ENCODE measurements around the gene AMBP. TPM values are rescaled to one million over a fixed set of nuclear protein-coding genes. Genes with fewer than 3 reads are reported as not detected.

Gene AMBP
- total and polyA plus RNA-seq, 2 of the 13 experiments (the other 11 are each of a cell fraction or from before 2014, with no cell fraction given): 1,510 to 2,580 TPM

- TF ChIP-seq ZMYM3 (CRISPR knock-in tag; IDR thresholded peaks at IDR 0.05): peak; percentile 96
- peak; percentile 78 for TF ChIP-seq ADNP (CRISPR knock-in tag; IDR thresholded peaks at IDR 0.05)
- TF ChIP-seq KDM3A (CRISPR knock-in tag; IDR thresholded peaks at IDR 0.05; ENCODE audit: low read depth): no peak
- TF ChIP-seq ZNF839 (CRISPR knock-in tag; IDR thresholded peaks at IDR 0.05; ENCODE audit: borderline replicate concordance): no peak
- TF ChIP-seq FOSL2 (CRISPR knock-in tag; IDR thresholded peaks at IDR 0.05): peak; percentile 22; the same call in 1 of the 2 replicates
- TF ChIP-seq MED1 (CRISPR knock-in tag; IDR thresholded peaks at IDR 0.05): peak; percentile 62
- peak; percentile 27; the same call in 1 of the 2 replicates for TF ChIP-seq GABPB1 (CRISPR knock-in tag; IDR thresholded peaks at IDR 0.05)
- TF ChIP-seq, protein P1, sequence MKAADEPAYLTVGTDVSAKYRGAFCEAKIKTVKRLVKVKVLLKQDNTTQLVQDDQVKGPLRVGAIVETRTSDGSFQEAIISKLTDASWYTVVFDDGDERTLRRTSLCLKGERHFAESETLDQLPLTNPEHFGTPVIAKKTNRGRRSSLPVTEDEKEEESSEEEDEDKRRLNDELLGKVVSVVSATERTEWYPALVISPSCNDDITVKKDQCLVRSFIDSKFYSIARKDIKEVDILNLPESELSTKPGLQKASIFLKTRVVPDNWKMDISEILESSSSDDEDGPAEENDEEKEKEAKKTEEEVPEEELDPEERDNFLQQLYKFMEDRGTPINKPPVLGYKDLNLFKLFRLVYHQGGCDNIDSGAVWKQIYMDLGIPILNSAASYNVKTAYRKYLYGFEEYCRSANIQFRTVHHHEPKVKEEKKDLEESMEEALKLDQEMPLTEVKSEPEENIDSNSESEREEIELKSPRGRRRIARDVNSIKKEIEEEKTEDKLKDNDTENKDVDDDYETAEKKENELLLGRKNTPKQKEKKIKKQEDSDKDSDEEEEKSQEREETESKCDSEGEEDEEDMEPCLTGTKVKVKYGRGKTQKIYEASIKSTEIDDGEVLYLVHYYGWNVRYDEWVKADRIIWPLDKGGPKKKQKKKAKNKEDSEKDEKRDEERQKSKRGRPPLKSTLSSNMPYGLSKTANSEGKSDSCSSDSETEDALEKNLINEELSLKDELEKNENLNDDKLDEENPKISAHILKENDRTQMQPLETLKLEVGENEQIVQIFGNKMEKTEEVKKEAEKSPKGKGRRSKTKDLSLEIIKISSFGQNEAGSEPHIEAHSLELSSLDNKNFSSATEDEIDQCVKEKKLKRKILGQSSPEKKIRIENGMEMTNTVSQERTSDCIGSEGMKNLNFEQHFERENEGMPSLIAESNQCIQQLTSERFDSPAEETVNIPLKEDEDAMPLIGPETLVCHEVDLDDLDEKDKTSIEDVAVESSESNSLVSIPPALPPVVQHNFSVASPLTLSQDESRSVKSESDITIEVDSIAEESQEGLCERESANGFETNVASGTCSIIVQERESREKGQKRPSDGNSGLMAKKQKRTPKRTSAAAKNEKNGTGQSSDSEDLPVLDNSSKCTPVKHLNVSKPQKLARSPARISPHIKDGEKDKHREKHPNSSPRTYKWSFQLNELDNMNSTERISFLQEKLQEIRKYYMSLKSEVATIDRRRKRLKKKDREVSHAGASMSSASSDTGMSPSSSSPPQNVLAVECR (CRISPR knock-in tag; IDR thresholded peaks at IDR 0.05; ENCODE audit: borderline replicate concordance): peak; percentile 32; the same call in 1 of the 2 replicates
- TF ChIP-seq DPF2 (CRISPR knock-in tag; IDR thresholded peaks at IDR 0.05; ENCODE audit: borderline replicate concordance, low read depth): no peak
- no peak for TF ChIP-seq ZNF484 (CRISPR knock-in tag; IDR thresholded peaks at IDR 0.05; ENCODE audit: borderline replicate concordance, low read depth)
- peak; percentile 27; the same call in 1 of the 2 replicates for TF ChIP-seq TAF1 (CRISPR knock-in tag; IDR thresholded peaks at IDR 0.05)
- TF ChIP-seq ZBTB7B (CRISPR knock-in tag; IDR thresholded peaks at IDR 0.05): peak; percentile 96
- TF ChIP-seq ELF3 (CRISPR knock-in tag; IDR thresholded peaks at IDR 0.05): 0 out of 2 replicates have a peak, but pooled peaks have one; percentile 31
- TF ChIP-seq BATF2 (CRISPR knock-in tag; IDR thresholded peaks at IDR 0.05): no peak
- peak; percentile 16; the same call in 1 of the 2 replicates for TF ChIP-seq REPIN1 (CRISPR knock-in tag; IDR thresholded peaks at IDR 0.05; ENCODE audit: borderline replicate concordance, low read depth)
- peak; percentile 81; the same call in 1 of the 2 replicates for TF ChIP-seq ZNF746 (CRISPR knock-in tag; IDR thresholded peaks at IDR 0.05)
- no peak for TF ChIP-seq SMAD9 (CRISPR knock-in tag; IDR thresholded peaks at IDR 0.05)
- peak; percentile 95 for TF ChIP-seq ZNF652 (CRISPR knock-in tag; IDR thresholded peaks at IDR 0.05; ENCODE audit: borderline replicate concordance, low read depth)
- peak; percentile 34; the same call in 1 of the 2 replicates for TF ChIP-seq BRD4 (CRISPR knock-in tag; IDR thresholded peaks at IDR 0.05)
- TF ChIP-seq ZNF281 (CRISPR knock-in tag; IDR thresholded peaks at IDR 0.05; ENCODE audit: borderline replicate concordance): peak; percentile 71; the same call in 1 of the 2 replicates
- TF ChIP-seq PRPF4 (IDR thresholded peaks at IDR 0.05; ENCODE audit: low read depth, low read length, poor library complexity, severe bottlenecking): no peak
- TF ChIP-seq HDAC6 (IDR thresholded peaks at IDR 0.05; ENCODE audit: low read depth, low read length): no peak
These were observed 41.4 kb upstream of the AMBP start (continued) for GRCh38 chr9:114119242-114120191.
